Left ventricle myocardium inferior (tissue), 1 donor: Measurements from ENCODE around the gene ATP11A. TPM values are rescaled to one million over a fixed set of nuclear protein-coding genes. Genes with fewer than 3 reads are reported as not detected.
A peak's percentile ranks its signal among the peaks of the same experiment; 100 is the strongest.

ENCODE experiments used
- DNase-seq: peaks from one replicate; pipeline ENCODE4 v3.0.0-alpha.2; 2020
- H3K27ac ChIP-seq: fragments of 200-600 bp; replicated peaks from 2 replicates; pipeline ENCODE4 v1.8.0; 2021
- H3K27me3 ChIP-seq: fragments of 200-600 bp; 2 replicates; pipeline ENCODE4 v1.8.0; 2021; ENCODE audit warnings: low read depth
- H3K36me3 ChIP-seq: fragments of 200-600 bp; 2 replicates; pipeline ENCODE4 v1.8.0; 2021
- H3K4me1 ChIP-seq: fragments of 200-600 bp; 2 replicates; pipeline ENCODE4 v1.8.0; 2021
- H3K4me3 ChIP-seq: fragments of 200-600 bp; 2 replicates; pipeline ENCODE4 v1.8.0; 2021; ENCODE audit warnings: mild to moderate bottlenecking, moderate library complexity
- H3K9me3 ChIP-seq: fragments of 200-600 bp; replicated peaks from 2 replicates; pipeline ENCODE4 v1.8.0; 2021
- intact Hi-C: fragments of 100-400 bp; cut with micrococcal nuclease; formaldehyde crosslinking; loops from one replicate; pipeline ENCODE4 v1.11.0; 2022
- total RNA-seq: library from RNA; stranded (reverse); fragmentation: NEBNext Ultra II Directional; extraction: Animal tissue kit (Norgen Biotek cat#: 25700); gene quantifications from one replicate; pipeline ENCODE4 v1.2.1, GENCODE V29; 2021
- TF ChIP-seq, protein P1 (sequence below): fragments of 200-600 bp; IDR thresholded peaks from 2 replicates; pipeline ENCODE4 v1.8.0; 2021; ENCODE audit warnings: antibody characterized with exemption, mild to moderate bottlenecking, borderline replicate concordance
- donor health status: DM: no; HTN: yes; CAD: no; lungs with severe emphysema.

Gene ATP11A
- total RNA-seq, 1 donor from 2014 or later = 106 TPM

DNA sequence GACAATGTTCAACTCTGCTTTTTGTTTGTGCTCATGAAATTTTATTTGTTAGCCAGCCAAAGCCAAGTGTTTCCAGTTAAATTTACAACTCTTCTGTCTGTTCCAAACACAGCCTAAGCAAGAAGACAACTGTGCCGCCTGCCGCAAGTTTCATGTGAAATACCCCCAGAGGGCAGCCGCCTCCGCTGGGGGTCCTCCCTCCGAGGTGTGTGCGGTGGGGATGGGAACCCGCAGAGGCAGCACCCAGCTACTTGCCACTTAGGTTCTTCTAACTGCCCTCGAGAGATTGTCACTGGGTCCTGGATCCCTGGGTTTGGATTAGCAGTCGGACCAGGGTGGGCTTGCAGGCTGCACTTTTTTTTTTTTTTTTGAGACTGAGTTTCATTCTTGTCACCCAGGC, 28.5 kb downstream of the ATP11A start:
- TF ChIP-seq, protein P1, sequence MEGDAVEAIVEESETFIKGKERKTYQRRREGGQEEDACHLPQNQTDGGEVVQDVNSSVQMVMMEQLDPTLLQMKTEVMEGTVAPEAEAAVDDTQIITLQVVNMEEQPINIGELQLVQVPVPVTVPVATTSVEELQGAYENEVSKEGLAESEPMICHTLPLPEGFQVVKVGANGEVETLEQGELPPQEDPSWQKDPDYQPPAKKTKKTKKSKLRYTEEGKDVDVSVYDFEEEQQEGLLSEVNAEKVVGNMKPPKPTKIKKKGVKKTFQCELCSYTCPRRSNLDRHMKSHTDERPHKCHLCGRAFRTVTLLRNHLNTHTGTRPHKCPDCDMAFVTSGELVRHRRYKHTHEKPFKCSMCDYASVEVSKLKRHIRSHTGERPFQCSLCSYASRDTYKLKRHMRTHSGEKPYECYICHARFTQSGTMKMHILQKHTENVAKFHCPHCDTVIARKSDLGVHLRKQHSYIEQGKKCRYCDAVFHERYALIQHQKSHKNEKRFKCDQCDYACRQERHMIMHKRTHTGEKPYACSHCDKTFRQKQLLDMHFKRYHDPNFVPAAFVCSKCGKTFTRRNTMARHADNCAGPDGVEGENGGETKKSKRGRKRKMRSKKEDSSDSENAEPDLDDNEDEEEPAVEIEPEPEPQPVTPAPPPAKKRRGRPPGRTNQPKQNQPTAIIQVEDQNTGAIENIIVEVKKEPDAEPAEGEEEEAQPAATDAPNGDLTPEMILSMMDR = no peak
- Histone ChIP-seq H3K4me1 (peaks cover 48% of the 10 kb centered on the region), H3K27ac (no peak overlapping the region), H3K36me3 (peaks cover 8% of the 10 kb centered on the region), H3K27me3 (no peaks in the 10 kb centered on the region), H3K9me3 (peaks cover 11% of the 10 kb centered on the region), H3K4me3 (no peak overlapping the region)
- intact Hi-C loops = no loop called here
- DNase-seq = no peak

DNA sequence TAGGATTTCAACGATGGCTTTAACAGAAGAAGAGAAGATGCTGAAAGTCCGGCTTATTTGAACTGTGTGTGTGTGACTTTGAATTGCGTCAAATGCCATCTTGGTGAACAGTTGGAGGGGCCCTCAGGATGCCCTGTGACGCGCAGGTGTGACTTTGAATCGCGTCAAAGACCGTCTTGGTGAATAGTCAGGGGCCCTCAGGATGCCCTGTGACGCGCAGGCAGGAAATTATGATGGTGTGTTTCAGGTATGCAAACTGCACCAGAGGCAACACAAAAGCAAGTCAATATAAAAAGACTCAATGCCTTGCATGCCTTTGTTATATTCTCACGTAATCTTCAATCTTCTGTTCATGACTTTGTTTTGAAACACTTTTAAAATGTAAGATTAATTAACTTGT, 29.2 kb downstream of the ATP11A start:
- TF ChIP-seq, protein P1 = no peak
- Histone ChIP-seq H3K27me3 (no peaks in the 10 kb centered on the region), H3K9me3 (peaks cover 11% of the 10 kb centered on the region), H3K36me3 (peaks cover 8% of the 10 kb centered on the region), H3K4me1 (peaks cover 45% of the 10 kb centered on the region), H3K27ac (no peak overlapping the region), H3K4me3 (no peak overlapping the region)
- no peak for DNase-seq
- intact Hi-C loops = no loop called here

DNA sequence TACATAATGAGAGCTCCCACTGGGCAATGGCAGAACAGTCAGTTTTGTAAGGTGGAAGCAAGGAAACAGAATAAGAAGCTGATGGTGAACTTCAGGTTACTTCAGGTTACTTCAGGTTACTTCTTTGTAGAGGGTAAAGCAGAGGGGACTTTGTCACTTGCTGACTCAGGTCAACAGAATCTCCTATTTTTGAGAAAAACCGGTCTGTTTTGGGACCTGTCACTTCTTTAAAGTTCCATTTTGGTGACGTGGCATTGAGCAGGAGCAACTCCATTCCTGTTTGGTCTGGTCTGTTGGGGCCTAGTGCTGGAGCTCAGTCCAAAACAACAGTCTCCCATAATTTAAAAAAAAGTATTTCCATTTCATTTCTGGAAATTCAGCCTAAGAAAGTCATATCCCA, 29.7 kb downstream of the ATP11A start:
- peaks cover 6% of the 10 kb centered on the region for H3K9me3 ChIP-seq
- peaks cover 46% of the 10 kb centered on the region for H3K4me1 ChIP-seq
- H3K27me3 ChIP-seq = no peaks in the 10 kb centered on the region
- peaks cover 5% of the 10 kb centered on the region for H3K36me3 ChIP-seq
- intact Hi-C loops = no loop called here
- TF ChIP-seq, protein P1 = no peak
- DNase-seq = no peak
- no peak overlapping the region for H3K4me3 ChIP-seq
- no peak overlapping the region for H3K27ac ChIP-seq

DNA sequence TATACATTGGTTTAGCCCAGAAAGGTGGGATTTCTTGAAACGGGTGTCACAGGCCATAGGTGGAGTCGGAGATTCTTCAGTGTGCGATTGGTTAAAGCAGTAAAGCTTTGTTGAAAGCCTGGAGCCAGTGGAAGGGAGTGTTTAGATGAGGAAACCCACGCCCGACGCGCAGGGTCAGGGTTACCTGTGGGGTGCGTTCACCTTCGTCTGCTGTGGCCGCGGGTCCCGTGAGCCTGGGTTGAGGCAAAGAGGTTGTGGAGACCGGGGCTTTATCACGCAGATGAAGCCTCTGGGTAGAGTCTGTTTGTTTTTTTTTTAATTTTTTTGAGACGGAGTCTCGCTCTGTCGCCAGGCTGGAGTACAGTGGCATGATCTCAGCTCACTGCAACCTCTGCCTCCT, 30.4 kb downstream of the ATP11A start:
- peaks cover 53% of the 10 kb centered on the region for H3K4me1 ChIP-seq
- no peaks in the 10 kb centered on the region for H3K36me3 ChIP-seq
- no peaks in the 10 kb centered on the region for H3K9me3 ChIP-seq
- H3K27ac ChIP-seq = no peak overlapping the region
- H3K27me3 ChIP-seq = no peaks in the 10 kb centered on the region
- TF ChIP-seq, protein P1 = no peak
- no peak for DNase-seq
- H3K4me3 ChIP-seq = no peak overlapping the region
- intact Hi-C loops = no loop called here

DNA sequence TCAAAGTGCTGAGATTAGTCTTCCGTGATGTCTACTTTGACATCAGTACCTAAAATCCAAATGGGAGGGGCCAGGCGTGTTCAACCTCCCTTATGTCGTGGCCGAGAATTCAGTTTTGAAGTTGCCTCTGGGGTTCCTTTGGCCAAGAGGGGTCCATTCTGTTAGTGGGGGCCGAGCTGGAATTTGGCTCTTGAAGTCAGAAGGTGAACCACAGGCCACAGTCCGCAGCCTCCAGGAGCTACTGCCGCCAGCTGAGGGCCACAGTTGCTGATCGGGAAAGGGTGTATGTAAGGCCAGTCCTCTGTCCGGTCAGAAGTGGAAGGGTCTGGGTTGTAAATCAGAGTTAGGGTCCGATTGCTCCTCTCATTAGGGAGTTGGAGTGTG, 31.0 kb downstream of the ATP11A start:
- intact Hi-C loops = no loop called here
- TF ChIP-seq, protein P1 = no peak
- Histone ChIP-seq H3K27ac (peak overlapping the region; percentile 84), H3K4me1 (peaks cover 55% of the 10 kb centered on the region), H3K36me3 (no peaks in the 10 kb centered on the region), H3K27me3 (no peaks in the 10 kb centered on the region), H3K9me3 (no peaks in the 10 kb centered on the region), H3K4me3 (no peak overlapping the region)
- DNase-seq = no peak
